GM12892 (cell line): Measurements from ENCODE around the gene HMGXB3.

ENCODE experiments used
- POLR2A ChIP-seq: IDR thresholded peaks from 2 replicates; pipeline ENCODE4 v1.6.1; 2011; ENCODE audit warnings: low read depth, low read length, control low read depth
- POLR2AphosphoS5 ChIP-seq: IDR thresholded peaks from 2 replicates; pipeline ENCODE4 v1.6.1; 2011; ENCODE audit warnings: low read depth, low read length, control low read depth

GRCh38 chr5:150006318-150006717 lies 5.8 kb downstream of the HMGXB3 start:
- no peak for TF ChIP-seq POLR2A
- no peak for TF ChIP-seq POLR2AphosphoS5
